ENCODE data around the gene PRR12. TPM values are rescaled to one million over a fixed set of nuclear protein-coding genes. Genes with fewer than 3 reads are reported as not detected.
A peak's percentile ranks its signal among the peaks of the same experiment; 100 is the strongest.

Gene PRR12
- total RNA-seq, 4 donors from 2014 or later, result 19.6 to 53.1 (median 24.5) TPM

DNA sequence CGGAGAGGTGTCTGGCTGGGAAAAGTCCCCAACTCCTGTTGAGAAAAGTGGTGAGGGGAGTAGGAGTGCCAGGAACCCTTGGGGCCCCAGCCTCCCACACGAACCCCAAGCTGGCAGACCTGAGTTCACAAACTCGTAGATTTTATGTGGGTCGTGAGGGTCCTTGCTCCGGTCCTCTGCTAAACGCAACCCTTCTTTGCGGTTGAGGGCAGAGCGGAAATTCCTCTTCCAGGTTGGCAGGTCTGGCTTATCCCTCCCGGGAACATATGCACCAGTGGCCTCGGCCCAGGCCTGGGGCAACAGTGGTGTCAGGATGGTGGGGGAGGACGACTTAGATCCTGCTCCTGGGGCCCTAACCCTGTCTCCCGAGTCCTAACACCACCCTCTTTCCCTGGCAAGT lies 72.2 kb downstream of the PRR12 start:
- no peak for DNase-seq (ENCODE audit: low spot score in 2 of 2)
- TF ChIP-seq POLR2A (IDR thresholded peaks at IDR 0.05), result no peak
- no peak for TF ChIP-seq CTCF (IDR thresholded peaks at IDR 0.05)

DNA sequence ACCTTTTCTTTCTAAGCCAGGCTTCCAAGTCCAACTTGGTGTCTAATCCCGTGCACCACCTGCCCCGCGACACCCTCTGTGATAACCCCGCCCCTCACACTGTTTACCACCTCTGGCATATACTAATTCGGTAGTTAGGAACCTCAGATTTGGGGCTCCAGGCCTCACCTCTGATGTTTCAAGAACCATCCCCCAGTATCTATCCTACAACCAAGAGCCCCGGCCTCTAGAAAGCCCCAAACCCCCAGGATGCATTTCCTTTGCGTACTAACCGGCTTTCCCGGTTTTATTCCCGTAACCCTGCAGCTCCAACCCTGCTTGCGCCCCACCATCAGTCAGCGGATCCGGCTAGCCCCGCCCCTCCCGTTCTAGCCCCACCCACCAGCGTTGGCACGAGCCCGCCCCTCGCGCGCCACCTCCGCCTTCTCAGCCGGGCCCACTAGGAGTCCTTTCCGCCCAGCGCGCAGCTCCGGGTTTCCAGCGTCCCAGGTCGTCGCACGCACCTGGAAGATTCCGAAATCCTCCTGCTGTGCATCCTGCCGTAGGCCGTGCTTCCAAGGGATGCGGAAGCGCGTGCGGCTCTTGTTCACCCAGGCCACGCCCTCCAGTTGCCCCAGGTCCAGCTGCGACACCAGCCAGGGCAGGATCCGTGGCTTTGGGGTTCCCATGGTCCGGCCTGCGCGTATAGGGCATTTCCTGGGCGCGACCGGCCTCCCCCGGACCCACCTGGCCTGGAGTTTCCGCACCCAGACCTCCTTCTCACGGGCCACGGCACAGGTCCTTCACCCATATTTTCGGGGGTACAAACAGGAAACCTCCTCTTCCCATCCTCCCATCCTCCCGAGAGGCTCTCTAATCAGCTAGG lies 73.4 kb downstream of the PRR12 start:
- peak; percentile 87 to 99 for DNase-seq (ENCODE audit: low spot score in 2 of 2)
- H3K4me3 ChIP-seq (ENCODE audit: low read depth, poor library complexity, severe bottlenecking), result peak overlapping the region; percentile 55
- WGBS, 2 donors, result 0% methylated on average over 30 to 51 of the region's 53 CpGs
- intact Hi-C loops (cut with DNase I; ENCODE audit: low total_unique reads), result loop anchor here (10.0 kb wide), 1 partner anchor 90 kb away; no protein-coding TSS in a partner anchor
- TF ChIP-seq POLR2A (IDR thresholded peaks at IDR 0.05) (no peak), CTCF (IDR thresholded peaks at IDR 0.05) (no peak)

More for the DNA sequence above, 72.2 kb downstream of the PRR12 start:
- WGBS, 2 donors, result 58 to 71% methylated on average over 12 of the region's 12 CpGs
- intact Hi-C loops (cut with DNase I; ENCODE audit: low total_unique reads), result loop anchor here (10.0 kb wide), 1 partner anchor 88 kb away; no protein-coding TSS in a partner anchor
- H3K4me3 ChIP-seq (ENCODE audit: low read depth, poor library complexity, severe bottlenecking), result no peak overlapping the region

DNA sequence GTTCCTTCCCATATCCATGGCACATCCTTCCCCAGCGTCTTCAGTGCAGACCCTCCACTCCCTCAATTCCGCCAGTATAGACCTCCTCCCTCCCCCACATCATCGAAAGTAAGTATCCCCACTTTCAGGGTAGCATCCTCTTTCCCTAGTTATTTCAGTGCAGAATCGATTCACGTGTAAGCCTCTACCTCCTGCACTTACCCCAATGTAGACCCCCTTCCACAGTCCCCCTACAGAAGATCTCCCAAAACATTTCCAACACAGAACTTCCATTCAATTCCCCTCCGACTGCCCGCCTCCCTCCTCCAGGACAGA lies 74.0 kb downstream of the PRR12 start:
- DNase-seq (ENCODE audit: low spot score in 2 of 2), result no peak
- H3K4me3 ChIP-seq (ENCODE audit: low read depth, poor library complexity, severe bottlenecking), result peak overlapping the region; percentile 55
- TF ChIP-seq POLR2A (IDR thresholded peaks at IDR 0.05), result no peak
- WGBS, 2 donors, result 1% methylated on average over 7 of the region's 7 CpGs
- intact Hi-C loops (cut with DNase I; ENCODE audit: low total_unique reads), result loop anchor here (10.0 kb wide), 1 partner anchor 90 kb away; no protein-coding TSS in a partner anchor

GRCh38 chr19:49665351-49666119 lies 74.6 kb downstream of the PRR12 start, which contains the start of the genes BCL2L12 and IRF3:
Gene BCL2L12 (plus strand): TSS chr19:49665933. CDS start chr19:49666693, 760 bp downstream.
Gene IRF3 (minus strand): TSS chr19:49665857. CDS start chr19:49664838, 1,019 bp downstream.
- intact Hi-C loops (cut with DNase I; ENCODE audit: low total_unique reads), result loop anchor here (10.0 kb wide), 1 partner anchor 91 kb away; no protein-coding TSS in a partner anchor
- TF ChIP-seq POLR2A (IDR thresholded peaks at IDR 0.05) (peak in 1 of 2 donors; percentile 62), CTCF (IDR thresholded peaks at IDR 0.05) (no peak)
- 0% methylated on average over 50 of the region's 50 CpGs for WGBS, 2 donors
- H3K4me3 ChIP-seq (ENCODE audit: low read depth, poor library complexity, severe bottlenecking), result peak within 1 kb of the TSS; percentile 55
- DNase-seq (ENCODE audit: low spot score in 2 of 2), result peak; percentile 98 to 100

- no peak for DNase-seq (ENCODE audit: low spot score in 2 of 2)
- WGBS, 2 donors, result 0 to 1% methylated on average over 9 of the region's 9 CpGs
- intact Hi-C loops (cut with DNase I; ENCODE audit: low total_unique reads), result loop anchor here (10.0 kb wide), 1 partner anchor 91 kb away; no protein-coding TSS in a partner anchor
- TF ChIP-seq CTCF (IDR thresholded peaks at IDR 0.05) (no peak), POLR2A (IDR thresholded peaks at IDR 0.05) (no peak)
- H3K4me3 ChIP-seq (ENCODE audit: low read depth, poor library complexity, severe bottlenecking), result peak overlapping the region; percentile 28
Measured at GRCh38 chr19:49666120-49666444, 75.1 kb downstream of the PRR12 start.

GRCh38 chr19:49667473-49667872 lies 76.5 kb downstream of the PRR12 start:
- intact Hi-C loops (cut with DNase I; ENCODE audit: low total_unique reads), result loop anchor here (10.0 kb wide), 1 partner anchor 93 kb away; no protein-coding TSS in a partner anchor
- 86 to 95% methylated on average over 2 of the region's 2 CpGs for WGBS, 2 donors
- H3K4me3 ChIP-seq (ENCODE audit: low read depth, poor library complexity, severe bottlenecking), result no peak overlapping the region
- no peak for DNase-seq (ENCODE audit: low spot score in 2 of 2)
- no peak for TF ChIP-seq CTCF (IDR thresholded peaks at IDR 0.05)
- no peak for TF ChIP-seq POLR2A (IDR thresholded peaks at IDR 0.05)
